Esophagus squamous epithelium (tissue), 4 donors: ENCODE results near the gene BCAR3.

Experiments used
- POLR2A ChIP-seq, 4 donors: fragments of 450-650 bp; IDR thresholded peaks; one replicate each; pipeline ENCODE4 v1.6.1; 2017; ENCODE audit warnings: antibody characterized with exemption in 4 of 4, mild to moderate bottlenecking in 4 of 4, moderate library complexity in 3 of 4
- TF ChIP-seq, protein P1 (sequence below), 6 experiments: fragments of 450-650 bp in 4 of 6; fragments of 200-600 bp in 2 of 6; sonication (generic) in 2 of 6; IDR thresholded peaks; one replicate each; pipeline ENCODE4 v1.5.1; 2016 to 2019; ENCODE audit warnings: antibody characterized with exemption in 6 of 6, mild to moderate bottlenecking in 4 of 6, moderate library complexity in 4 of 6

DNA sequence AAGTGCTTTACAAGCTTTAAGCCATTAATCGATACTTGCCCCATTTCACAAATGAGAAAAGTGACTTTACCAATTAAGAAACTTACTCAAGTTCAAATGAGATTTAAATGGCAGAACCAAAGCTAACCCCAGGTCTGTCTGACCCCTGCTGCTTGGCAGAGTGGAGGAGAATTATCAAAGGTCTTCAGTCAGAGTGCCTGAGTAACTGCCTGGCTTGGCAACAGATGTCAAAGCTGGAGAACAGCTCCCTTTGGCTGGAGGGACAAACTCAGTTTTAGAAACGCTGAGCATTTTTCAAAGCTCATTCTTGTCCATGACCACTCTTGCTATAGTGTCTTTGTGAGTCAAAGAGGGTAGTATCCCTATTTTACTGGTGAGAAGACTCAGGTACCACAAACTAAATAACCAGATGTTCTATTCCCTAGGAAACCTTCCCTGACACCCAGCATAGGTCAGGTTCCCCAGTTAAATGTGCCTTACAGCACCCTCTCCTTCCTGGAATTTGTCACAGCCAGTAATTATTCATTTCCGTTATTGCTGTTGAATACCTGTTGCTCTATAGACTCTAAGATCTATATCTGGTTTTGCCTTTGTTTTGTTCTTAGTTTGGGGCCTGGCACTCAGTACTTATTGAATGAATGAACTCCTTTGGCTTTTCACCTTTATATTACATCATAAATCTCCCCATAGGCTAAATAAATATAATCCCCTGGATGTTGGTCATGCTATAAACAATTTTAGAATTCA is 5.0 kb upstream of the BCAR3 start:
- no peak for TF ChIP-seq POLR2A (IDR thresholded peaks at IDR 0.05)
- TF ChIP-seq, protein P1, sequence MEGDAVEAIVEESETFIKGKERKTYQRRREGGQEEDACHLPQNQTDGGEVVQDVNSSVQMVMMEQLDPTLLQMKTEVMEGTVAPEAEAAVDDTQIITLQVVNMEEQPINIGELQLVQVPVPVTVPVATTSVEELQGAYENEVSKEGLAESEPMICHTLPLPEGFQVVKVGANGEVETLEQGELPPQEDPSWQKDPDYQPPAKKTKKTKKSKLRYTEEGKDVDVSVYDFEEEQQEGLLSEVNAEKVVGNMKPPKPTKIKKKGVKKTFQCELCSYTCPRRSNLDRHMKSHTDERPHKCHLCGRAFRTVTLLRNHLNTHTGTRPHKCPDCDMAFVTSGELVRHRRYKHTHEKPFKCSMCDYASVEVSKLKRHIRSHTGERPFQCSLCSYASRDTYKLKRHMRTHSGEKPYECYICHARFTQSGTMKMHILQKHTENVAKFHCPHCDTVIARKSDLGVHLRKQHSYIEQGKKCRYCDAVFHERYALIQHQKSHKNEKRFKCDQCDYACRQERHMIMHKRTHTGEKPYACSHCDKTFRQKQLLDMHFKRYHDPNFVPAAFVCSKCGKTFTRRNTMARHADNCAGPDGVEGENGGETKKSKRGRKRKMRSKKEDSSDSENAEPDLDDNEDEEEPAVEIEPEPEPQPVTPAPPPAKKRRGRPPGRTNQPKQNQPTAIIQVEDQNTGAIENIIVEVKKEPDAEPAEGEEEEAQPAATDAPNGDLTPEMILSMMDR (IDR thresholded peaks at IDR 0.05): no peak
